Fibroblast of pulmonary artery (primary cell): ENCODE data around the gene ZHX3.

ENCODE experiments used
- DNase-seq: peaks from one replicate; pipeline ENCODE4 v3.0.0-alpha.2; 2010; ENCODE audit warnings: low read depth
- H3K4me3 ChIP-seq: replicated peaks from 2 replicates; pipeline ENCODE4 v1.5.1; 2011; ENCODE audit warnings: low read depth, mild to moderate bottlenecking, control low read depth, low read length, moderate library complexity
- TF ChIP-seq, protein P1 (sequence below): IDR thresholded peaks from 2 replicates; pipeline ENCODE4 v1.5.1; 2011; ENCODE audit warnings: mild to moderate bottlenecking, control low read depth, low read length, inconsistent platforms; ENCODE audit errors: missing control alignments

The ZHX3 gene, protein sequence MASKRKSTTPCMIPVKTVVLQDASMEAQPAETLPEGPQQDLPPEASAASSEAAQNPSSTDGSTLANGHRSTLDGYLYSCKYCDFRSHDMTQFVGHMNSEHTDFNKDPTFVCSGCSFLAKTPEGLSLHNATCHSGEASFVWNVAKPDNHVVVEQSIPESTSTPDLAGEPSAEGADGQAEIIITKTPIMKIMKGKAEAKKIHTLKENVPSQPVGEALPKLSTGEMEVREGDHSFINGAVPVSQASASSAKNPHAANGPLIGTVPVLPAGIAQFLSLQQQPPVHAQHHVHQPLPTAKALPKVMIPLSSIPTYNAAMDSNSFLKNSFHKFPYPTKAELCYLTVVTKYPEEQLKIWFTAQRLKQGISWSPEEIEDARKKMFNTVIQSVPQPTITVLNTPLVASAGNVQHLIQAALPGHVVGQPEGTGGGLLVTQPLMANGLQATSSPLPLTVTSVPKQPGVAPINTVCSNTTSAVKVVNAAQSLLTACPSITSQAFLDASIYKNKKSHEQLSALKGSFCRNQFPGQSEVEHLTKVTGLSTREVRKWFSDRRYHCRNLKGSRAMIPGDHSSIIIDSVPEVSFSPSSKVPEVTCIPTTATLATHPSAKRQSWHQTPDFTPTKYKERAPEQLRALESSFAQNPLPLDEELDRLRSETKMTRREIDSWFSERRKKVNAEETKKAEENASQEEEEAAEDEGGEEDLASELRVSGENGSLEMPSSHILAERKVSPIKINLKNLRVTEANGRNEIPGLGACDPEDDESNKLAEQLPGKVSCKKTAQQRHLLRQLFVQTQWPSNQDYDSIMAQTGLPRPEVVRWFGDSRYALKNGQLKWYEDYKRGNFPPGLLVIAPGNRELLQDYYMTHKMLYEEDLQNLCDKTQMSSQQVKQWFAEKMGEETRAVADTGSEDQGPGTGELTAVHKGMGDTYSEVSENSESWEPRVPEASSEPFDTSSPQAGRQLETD

DNA sequence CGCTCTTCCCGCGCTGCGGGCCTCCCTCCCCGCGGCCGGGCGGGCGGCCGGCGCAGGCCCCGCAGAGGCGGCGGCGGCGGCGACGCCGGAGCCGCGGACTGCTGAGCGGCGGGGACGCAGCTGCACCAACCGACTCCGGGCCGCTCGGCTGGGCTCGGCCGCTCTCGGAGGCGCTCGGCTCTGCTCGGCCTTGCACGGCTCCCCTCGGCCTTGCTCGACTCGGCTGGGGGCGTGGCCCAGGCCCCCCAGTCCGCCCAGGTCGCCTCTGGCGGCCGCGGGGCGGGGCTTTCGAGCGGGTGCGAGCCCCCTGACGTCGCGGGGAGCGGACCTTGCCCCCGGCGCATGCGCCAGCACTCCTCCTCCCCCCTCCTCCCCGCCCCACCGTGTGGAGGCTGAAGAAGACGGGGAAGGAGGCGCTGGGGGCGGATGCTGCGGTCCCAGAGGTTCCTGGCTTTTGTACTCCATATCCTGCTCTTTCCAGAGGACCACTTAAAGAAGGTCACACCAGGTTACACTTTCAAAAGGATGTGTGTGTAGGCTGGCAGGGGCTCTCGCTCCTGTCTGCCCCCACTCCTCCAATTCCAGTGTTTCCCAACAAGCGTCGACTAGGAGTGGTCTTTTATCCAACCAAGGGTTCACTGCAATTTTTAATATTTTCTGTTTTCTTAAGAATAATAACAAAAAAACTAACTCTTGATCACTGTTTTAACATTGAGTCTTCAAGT, at the start of gene ZHX3:
TSS of gene ZHX3 (minus strand) at position 186 of the 725 bp plus-strand sequence. CDS start 112,815 bp downstream, outside the sequence.
- peak within 1 kb of the TSS; percentile 89 for H3K4me3 ChIP-seq
- TF ChIP-seq, protein P1, sequence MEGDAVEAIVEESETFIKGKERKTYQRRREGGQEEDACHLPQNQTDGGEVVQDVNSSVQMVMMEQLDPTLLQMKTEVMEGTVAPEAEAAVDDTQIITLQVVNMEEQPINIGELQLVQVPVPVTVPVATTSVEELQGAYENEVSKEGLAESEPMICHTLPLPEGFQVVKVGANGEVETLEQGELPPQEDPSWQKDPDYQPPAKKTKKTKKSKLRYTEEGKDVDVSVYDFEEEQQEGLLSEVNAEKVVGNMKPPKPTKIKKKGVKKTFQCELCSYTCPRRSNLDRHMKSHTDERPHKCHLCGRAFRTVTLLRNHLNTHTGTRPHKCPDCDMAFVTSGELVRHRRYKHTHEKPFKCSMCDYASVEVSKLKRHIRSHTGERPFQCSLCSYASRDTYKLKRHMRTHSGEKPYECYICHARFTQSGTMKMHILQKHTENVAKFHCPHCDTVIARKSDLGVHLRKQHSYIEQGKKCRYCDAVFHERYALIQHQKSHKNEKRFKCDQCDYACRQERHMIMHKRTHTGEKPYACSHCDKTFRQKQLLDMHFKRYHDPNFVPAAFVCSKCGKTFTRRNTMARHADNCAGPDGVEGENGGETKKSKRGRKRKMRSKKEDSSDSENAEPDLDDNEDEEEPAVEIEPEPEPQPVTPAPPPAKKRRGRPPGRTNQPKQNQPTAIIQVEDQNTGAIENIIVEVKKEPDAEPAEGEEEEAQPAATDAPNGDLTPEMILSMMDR, result no peak
- DNase-seq, result peak; percentile 97

DNA sequence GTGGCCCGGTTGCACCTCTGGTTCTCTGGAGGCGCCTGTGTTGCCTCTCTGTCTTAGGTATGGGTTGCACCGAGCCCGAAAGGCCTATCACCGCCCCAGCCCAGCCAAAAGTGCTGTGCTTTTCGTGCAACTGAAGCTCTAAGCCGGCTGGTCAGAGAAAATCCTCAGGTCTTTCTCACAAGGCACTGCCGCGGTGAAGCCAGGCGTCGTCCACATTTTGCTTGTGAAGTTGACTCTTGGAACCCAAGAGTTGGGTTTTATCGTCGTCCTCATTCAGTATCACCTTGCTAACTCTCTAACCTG, 49.8 kb upstream of the ZHX3 start:
- no peak overlapping the region for H3K4me3 ChIP-seq
- TF ChIP-seq, protein P1, result no peak
- DNase-seq, result no peak

DNA sequence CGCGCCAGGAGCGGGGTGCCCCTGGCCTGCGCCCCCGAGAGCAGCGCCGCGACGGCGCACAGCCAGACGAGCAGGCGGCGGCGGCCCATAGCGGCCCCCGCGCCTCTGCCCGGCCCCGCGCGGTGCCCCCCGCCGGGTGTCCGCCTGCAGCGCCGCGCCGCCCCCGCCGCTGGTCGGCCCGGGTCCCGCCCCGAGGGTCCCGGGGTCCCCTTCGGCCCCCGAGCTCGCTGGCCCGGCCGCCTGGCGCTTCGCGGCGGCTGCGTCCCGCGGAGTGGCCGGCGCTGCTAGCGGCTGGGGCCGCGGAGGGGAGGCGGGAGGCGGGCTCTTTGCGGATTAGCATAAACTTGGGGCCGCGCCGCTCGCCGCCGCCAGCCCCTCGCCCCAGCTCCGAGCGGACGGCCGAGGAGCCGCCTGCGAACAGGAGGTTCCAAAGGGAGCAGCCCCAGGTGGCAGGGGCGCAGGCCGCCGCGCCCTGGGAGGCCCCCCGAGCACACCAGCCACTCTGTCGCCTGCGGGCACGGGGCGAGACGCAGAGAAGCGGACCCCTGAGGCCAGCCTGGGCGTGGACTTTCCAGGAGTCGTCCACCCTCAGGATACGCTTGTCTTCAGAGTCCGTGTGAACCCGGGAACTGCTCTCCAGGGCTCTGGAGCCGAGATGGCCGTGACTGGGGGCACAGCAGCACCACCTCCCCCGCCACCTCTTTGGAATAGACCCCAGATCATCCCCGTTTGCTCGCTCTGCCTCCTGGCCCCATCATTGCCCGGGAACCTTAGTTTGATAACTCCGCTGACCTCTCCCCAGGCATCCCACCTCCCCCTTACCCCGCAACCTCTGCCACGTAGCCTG, 49.2 kb upstream of the ZHX3 start, which contains the start of gene EMILIN3:
TSS of gene EMILIN3 (minus strand) at position 273 of the 847 bp plus-strand sequence. CDS start at position 89, 184 bp downstream.
- H3K4me3 ChIP-seq, result no peak within 1 kb of the TSS

DNA sequence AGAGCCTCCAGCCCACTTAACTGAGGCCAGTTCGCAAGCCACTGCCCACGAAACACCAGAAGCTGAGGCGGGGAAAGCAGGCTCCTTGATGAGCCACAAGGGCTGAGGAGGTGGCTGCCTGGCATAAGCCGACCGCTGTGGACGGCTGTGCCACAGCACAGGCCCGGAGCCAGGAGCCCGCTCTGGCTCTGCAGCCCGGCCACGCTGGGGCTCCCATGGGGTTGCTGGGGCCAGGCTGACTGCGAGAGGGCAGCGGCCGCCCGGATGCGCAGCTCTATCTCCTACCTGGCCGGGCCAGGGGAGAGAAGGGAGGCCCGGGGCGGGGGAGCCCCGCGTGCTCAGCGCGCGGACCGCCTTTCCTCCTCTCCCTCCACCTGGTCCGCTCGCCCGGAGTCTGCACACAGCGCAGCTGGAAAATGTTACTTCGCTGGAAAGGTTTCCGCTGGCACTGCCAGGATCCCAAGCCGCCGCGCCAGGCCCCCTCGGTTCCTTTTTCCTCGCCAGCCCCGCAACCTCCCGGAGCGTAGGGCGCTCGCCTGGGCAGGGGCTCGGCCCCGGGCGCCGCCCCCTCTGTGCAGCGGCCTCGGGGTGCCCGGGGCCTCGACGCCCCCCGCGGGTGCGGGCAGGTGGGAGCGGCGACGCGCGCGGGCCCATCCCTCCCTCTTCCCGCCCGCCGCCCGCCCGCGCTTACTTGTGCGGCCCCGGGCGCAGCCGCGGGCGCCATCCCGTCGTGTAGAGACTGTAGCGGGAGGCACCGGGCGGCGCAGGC, 48.4 kb upstream of the ZHX3 start:
- H3K4me3 ChIP-seq, result no peak overlapping the region
- DNase-seq, result no peak
- TF ChIP-seq, protein P1, result no peak

More for the DNA sequence above, 49.2 kb upstream of the ZHX3 start, which contains the start of gene EMILIN3:
- no peak for DNase-seq
- TF ChIP-seq, protein P1, result no peak

DNA sequence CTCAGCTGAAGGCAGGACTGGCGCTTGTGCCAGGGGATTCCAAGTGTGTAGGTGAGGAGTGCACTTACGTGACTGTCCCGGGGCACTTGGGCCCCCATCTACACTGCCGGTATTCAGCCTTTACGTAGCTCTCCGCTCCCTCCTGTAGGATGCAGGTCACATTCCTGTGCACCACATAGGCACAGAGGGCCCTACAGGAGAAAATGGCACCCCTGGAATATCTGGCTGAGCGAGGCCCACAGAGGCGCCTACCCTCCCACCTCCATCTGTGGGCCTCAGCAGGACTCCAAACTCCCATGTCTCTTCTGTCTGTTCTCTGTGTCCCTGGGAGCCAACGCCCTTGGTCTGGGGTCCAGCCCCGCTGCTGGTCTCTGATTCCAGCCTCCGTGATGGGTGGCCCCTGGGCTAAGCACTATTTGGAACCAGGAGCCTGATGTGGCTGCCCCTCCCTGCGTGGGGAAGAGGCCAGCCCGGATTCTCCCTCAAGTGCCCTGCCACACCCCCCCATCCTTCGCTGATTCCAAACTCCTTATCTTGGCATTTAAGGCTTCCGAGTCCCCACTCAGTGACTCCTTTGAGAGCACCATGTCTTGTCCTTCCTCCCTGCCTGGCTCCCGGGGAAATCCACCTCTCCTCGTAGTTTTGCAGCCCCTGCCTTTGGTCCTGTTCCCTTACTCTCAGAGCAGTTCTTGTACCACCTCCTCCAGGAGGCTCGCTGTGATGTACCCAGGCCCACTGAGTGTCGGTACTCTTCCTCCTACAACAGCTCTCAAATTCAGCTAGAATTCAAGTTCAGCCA, 47.6 kb upstream of the ZHX3 start:
- TF ChIP-seq, protein P1, result no peak
- no peak for DNase-seq
- no peak overlapping the region for H3K4me3 ChIP-seq
